Measurements from ENCODE around the gene PPFIBP1.

The PPFIBP1 gene

DNA sequence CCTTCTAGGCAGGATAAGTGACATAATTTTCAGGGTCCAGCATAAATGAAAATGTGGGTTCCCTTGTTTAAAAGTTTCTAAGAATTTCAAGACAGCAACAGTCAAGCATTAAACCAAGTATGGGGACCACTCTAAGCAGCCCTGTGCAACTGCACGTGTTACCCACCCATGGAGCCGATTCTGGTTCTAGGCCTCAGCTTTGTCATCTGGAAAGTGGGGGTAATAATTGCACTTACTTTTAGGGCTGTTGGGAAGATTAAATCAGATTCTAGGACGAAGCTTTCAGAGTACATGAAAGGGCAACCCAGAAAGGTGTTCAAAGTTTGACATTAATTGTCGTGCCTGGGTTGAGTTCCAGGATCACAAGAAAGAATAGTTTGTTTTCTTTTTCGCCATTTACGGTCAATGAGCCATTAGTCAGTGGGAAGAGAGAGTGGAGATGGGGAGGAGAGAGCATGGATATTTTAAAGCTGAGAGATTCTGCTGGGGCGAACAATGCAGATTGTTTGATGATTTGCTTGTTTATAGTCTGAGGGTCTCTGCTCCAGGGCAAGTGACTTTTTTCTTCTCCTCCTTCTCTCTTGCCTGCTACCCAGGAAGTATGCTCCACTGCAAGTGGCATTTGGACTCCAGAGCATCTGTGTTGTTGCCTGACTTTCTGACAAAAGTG is 10.7 kb upstream of the PPFIBP1 start:
- H3K36me3 ChIP-seq (ENCODE audit: control insufficient read depth, insufficient read depth, low read length, severe bottlenecking), result no peaks in the 10 kb centered on the region
- no peaks in the 10 kb centered on the region for H3K27me3 ChIP-seq (replicated peaks; ENCODE audit: control insufficient read depth, insufficient read depth, low read length)
- H3K9me3 ChIP-seq (ENCODE audit: control insufficient read depth, low read length), result no peaks in the 10 kb centered on the region
- no peak for DNase-seq (ENCODE audit: low read depth)
- peaks cover 13% of the 10 kb centered on the region for H3K4me1 ChIP-seq (ENCODE audit: control insufficient read depth, insufficient read depth, low read length)
- H3K4me3 ChIP-seq (ENCODE audit: low read length), result no peak overlapping the region
- no peak overlapping the region for H3K9ac ChIP-seq (ENCODE audit: low read length)

DNA sequence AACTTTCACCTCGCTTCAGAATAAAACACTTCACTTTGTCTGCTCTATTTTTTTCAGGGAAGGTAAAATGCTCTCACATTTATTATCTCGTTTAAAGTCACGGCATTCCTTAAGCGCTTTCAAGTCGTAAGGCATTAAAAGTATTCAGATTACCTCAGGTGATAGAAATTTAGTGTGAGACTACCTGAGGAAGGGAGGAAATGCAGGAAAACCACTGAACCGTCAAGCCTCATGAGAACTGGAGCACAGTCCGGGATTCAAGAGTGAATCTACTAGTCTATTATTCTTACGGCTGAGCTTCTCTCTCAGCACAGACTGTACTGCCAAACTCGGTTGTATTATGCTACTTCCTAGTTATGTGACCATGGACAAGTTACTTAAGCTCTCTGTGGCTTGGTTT is 8.3 kb upstream of the PPFIBP1 start:
- H3K27me3 ChIP-seq (replicated peaks; ENCODE audit: control insufficient read depth, insufficient read depth, low read length), result no peaks in the 10 kb centered on the region
- H3K4me1 ChIP-seq (ENCODE audit: control insufficient read depth, insufficient read depth, low read length), result peaks cover 14% of the 10 kb centered on the region
- no peak for DNase-seq (ENCODE audit: low read depth)
- no peak overlapping the region for H3K9ac ChIP-seq (ENCODE audit: low read length)
- no peak overlapping the region for H3K4me3 ChIP-seq (ENCODE audit: low read length)
- no peaks in the 10 kb centered on the region for H3K9me3 ChIP-seq (ENCODE audit: control insufficient read depth, low read length)
- no peaks in the 10 kb centered on the region for H3K36me3 ChIP-seq (ENCODE audit: control insufficient read depth, insufficient read depth, low read length, severe bottlenecking)

DNA sequence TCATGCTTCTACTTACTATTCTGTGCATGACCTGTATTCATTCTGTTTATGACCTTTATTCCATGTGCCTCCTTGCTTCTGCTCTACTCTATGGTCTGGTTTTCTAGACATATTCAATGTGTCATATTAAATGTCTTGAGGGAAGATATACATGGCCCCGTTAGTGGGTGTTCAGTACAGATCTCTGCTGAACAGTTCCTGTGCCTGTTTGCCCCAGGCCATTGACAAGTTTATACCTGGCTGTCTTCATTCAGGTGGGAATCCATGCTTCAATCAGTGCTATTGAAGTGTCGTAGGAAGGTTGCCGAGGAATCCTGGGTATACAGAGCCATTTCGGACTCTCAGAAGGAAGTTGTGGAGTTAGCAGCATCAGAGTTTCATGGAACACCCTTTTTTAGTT is 7.4 kb upstream of the PPFIBP1 start:
- Histone ChIP-seq H3K9ac (ENCODE audit: low read length) (no peak overlapping the region), H3K4me3 (ENCODE audit: low read length) (no peak overlapping the region), H3K36me3 (ENCODE audit: control insufficient read depth, insufficient read depth, low read length, severe bottlenecking) (no peaks in the 10 kb centered on the region), H3K27me3 (replicated peaks; ENCODE audit: control insufficient read depth, insufficient read depth, low read length) (no peaks in the 10 kb centered on the region), H3K4me1 (ENCODE audit: control insufficient read depth, insufficient read depth, low read length) (peaks cover 16% of the 10 kb centered on the region), H3K9me3 (ENCODE audit: control insufficient read depth, low read length) (no peaks in the 10 kb centered on the region)
- no peak for DNase-seq (ENCODE audit: low read depth)

DNA sequence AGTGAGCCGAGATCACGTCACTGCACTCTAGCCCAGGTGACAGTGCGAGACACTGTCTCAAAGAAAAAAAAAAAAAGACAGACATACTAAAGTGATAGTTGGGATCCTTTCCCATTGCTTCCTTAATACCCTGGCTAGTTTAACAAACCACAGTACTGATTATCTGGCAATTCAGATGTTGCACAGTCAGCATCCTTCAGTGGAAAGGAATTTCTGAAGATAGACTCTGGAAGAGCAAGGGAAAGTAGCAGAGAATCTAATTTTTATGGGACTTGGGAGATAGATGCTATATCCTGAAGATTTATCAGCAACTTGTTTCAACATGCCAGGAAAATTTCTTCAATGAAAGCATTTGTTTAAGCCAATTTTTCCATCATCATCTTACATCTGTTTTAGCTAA is 6.5 kb upstream of the PPFIBP1 start:
- Histone ChIP-seq H3K4me1 (ENCODE audit: control insufficient read depth, insufficient read depth, low read length) (peaks cover 14% of the 10 kb centered on the region), H3K9me3 (ENCODE audit: control insufficient read depth, low read length) (no peaks in the 10 kb centered on the region)

DNA sequence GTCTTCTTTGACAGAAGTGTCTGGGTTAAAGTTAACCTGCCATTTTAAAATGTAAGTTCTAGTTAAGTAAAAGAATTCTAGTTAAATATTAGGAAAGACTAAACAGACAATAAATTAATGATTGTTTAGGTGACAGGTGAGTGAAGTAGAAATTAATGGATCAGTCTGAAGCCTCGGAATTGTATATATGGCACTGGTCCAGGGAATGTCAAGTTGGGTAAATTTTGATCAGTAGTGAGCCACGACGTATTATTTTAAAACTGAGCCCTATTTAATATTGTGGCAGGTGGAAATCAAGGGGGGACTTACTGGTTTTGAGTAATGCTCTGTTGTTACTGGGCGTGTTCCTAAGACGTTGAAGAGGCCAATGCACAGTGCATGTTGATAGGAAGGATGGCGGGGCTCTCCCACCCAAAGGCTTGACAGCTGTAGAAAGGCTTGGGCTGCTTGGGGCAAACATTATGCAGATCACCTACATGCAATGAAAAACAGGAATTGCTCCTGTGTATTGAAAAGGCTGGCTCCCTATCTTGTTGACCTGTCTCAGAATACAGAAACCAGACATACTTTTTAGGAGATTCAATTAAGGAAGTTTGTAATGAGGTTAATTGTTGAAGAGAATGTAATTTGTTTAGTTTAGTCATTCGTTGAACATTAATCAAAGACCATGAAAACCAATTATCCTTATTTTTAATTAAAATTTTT is 5.9 kb upstream of the PPFIBP1 start:
- DNase-seq (ENCODE audit: low read depth), result no peak
- peaks cover 17% of the 10 kb centered on the region for H3K4me1 ChIP-seq (ENCODE audit: control insufficient read depth, insufficient read depth, low read length)
- no peaks in the 10 kb centered on the region for H3K9me3 ChIP-seq (ENCODE audit: control insufficient read depth, low read length)
- no peaks in the 10 kb centered on the region for H3K27me3 ChIP-seq (replicated peaks; ENCODE audit: control insufficient read depth, insufficient read depth, low read length)
- H3K4me3 ChIP-seq (ENCODE audit: low read length), result no peak overlapping the region
- H3K36me3 ChIP-seq (ENCODE audit: control insufficient read depth, insufficient read depth, low read length, severe bottlenecking), result no peaks in the 10 kb centered on the region
- no peak overlapping the region for H3K9ac ChIP-seq (ENCODE audit: low read length)

More for the DNA sequence above, 6.5 kb upstream of the PPFIBP1 start:
- H3K27me3 ChIP-seq (replicated peaks; ENCODE audit: control insufficient read depth, insufficient read depth, low read length), result no peaks in the 10 kb centered on the region
- no peaks in the 10 kb centered on the region for H3K36me3 ChIP-seq (ENCODE audit: control insufficient read depth, insufficient read depth, low read length, severe bottlenecking)
- DNase-seq (ENCODE audit: low read depth), result no peak
- no peak overlapping the region for H3K4me3 ChIP-seq (ENCODE audit: low read length)
- H3K9ac ChIP-seq (ENCODE audit: low read length), result no peak overlapping the region

DNA sequence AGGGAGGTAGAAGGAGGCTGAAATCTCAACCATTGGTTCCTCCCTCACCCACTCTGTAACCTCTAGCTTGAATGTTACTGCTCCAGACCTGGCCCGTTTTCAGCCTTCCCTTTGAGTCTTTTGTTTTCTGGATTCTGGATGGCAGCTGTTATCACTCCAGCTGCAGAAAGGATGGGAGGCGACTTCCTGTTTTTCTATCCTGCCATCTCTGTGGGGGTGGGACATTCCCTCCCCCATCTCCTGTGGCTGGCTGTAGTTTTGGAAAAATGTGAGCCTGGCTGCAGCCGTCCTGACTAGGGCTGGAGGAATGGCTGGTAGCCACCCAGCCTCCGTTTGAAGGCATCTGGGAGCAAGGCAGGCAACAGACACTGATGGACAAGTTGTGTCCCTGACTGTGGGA is 2.9 kb upstream of the PPFIBP1 start:
- no peaks in the 10 kb centered on the region for H3K36me3 ChIP-seq (ENCODE audit: control insufficient read depth, insufficient read depth, low read length, severe bottlenecking)
- H3K4me3 ChIP-seq (ENCODE audit: low read length), result no peak overlapping the region
- no peak overlapping the region for H3K9ac ChIP-seq (ENCODE audit: low read length)
- no peaks in the 10 kb centered on the region for H3K9me3 ChIP-seq (ENCODE audit: control insufficient read depth, low read length)
- H3K4me1 ChIP-seq (ENCODE audit: control insufficient read depth, insufficient read depth, low read length), result peaks cover 28% of the 10 kb centered on the region
- H3K27me3 ChIP-seq (replicated peaks; ENCODE audit: control insufficient read depth, insufficient read depth, low read length), result no peaks in the 10 kb centered on the region
- DNase-seq (ENCODE audit: low read depth), result peak; percentile 38

DNA sequence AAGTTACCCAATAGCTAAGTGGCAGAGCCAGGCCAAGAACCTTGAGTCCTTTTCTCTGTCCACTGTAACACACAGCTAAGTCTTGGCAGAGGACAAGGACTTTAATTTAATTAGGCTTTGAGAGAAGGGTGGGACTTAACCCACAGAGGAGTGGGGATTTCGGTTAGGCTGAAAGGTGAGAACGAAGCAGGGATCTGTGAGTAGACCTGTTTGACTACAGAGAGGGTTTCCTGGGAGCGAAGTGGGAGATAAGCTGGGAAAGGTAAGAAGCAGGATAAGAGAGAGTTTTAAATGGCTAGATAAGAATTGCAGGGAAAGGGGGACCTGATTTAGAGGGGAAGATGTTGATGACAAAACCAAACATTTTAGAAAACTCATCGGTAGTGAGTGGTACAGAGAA is 2.0 kb upstream of the PPFIBP1 start:
- Histone ChIP-seq H3K9me3 (ENCODE audit: control insufficient read depth, low read length) (no peaks in the 10 kb centered on the region), H3K4me3 (ENCODE audit: low read length) (no peak overlapping the region)
- no peak for DNase-seq (ENCODE audit: low read depth)

DNA sequence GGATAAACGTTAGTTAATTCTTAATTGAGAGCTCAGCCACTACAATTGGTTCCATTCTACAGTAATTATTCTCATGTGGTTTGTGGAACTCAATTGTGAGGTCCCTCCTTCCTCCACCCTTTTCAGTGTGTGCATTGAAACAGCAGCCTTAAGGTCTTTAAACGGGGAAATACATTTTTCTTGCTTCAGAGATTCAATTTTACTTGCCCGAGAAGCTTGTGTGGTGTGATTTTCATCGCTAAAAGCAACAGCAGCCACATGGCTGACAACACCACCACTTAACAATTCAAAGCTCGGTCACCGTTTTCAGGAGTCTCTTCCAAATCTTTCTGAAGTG is 733 bp upstream of the PPFIBP1 start:
- Histone ChIP-seq H3K36me3 (ENCODE audit: control insufficient read depth, insufficient read depth, low read length, severe bottlenecking) (no peaks in the 10 kb centered on the region), H3K27me3 (replicated peaks; ENCODE audit: control insufficient read depth, insufficient read depth, low read length) (no peaks in the 10 kb centered on the region), H3K9me3 (ENCODE audit: control insufficient read depth, low read length) (no peaks in the 10 kb centered on the region), H3K9ac (ENCODE audit: low read length) (peak overlapping the region; percentile 95), H3K4me1 (ENCODE audit: control insufficient read depth, insufficient read depth, low read length) (peaks cover 33% of the 10 kb centered on the region), H3K4me3 (ENCODE audit: low read length) (peak overlapping the region; percentile 94)
- DNase-seq (ENCODE audit: low read depth), result no peak

More for the DNA sequence above, 2.0 kb upstream of the PPFIBP1 start:
- Histone ChIP-seq H3K4me1 (ENCODE audit: control insufficient read depth, insufficient read depth, low read length) (peaks cover 29% of the 10 kb centered on the region), H3K27me3 (replicated peaks; ENCODE audit: control insufficient read depth, insufficient read depth, low read length) (no peaks in the 10 kb centered on the region), H3K9ac (ENCODE audit: low read length) (no peak overlapping the region), H3K36me3 (ENCODE audit: control insufficient read depth, insufficient read depth, low read length, severe bottlenecking) (no peaks in the 10 kb centered on the region)

DNA sequence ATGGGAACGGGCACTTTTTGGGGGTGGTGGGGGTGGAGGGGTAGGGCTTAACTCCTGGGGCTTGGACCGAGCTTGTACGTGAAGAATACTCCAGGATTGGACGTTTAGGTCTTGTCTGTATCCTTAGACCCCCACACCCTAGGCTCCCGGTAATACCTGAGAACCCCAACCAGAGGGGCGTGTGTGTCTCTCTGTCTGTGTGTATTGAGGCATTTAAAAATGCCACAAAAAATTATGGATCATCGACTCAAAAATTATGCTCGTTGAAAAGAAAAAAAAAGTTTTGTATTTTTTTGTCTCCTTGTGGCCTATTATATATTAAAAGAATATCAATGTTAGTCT is 459 bp downstream of the PPFIBP1 start:
- Histone ChIP-seq H3K27me3 (replicated peaks; ENCODE audit: control insufficient read depth, insufficient read depth, low read length) (no peaks in the 10 kb centered on the region), H3K4me1 (ENCODE audit: control insufficient read depth, insufficient read depth, low read length) (peaks cover 33% of the 10 kb centered on the region), H3K9me3 (ENCODE audit: control insufficient read depth, low read length) (no peaks in the 10 kb centered on the region), H3K4me3 (ENCODE audit: low read length) (peak overlapping the region; percentile 94), H3K36me3 (ENCODE audit: control insufficient read depth, insufficient read depth, low read length, severe bottlenecking) (no peaks in the 10 kb centered on the region), H3K9ac (ENCODE audit: low read length) (peak overlapping the region; percentile 95)
- DNase-seq (ENCODE audit: low read depth), result no peak

DNA sequence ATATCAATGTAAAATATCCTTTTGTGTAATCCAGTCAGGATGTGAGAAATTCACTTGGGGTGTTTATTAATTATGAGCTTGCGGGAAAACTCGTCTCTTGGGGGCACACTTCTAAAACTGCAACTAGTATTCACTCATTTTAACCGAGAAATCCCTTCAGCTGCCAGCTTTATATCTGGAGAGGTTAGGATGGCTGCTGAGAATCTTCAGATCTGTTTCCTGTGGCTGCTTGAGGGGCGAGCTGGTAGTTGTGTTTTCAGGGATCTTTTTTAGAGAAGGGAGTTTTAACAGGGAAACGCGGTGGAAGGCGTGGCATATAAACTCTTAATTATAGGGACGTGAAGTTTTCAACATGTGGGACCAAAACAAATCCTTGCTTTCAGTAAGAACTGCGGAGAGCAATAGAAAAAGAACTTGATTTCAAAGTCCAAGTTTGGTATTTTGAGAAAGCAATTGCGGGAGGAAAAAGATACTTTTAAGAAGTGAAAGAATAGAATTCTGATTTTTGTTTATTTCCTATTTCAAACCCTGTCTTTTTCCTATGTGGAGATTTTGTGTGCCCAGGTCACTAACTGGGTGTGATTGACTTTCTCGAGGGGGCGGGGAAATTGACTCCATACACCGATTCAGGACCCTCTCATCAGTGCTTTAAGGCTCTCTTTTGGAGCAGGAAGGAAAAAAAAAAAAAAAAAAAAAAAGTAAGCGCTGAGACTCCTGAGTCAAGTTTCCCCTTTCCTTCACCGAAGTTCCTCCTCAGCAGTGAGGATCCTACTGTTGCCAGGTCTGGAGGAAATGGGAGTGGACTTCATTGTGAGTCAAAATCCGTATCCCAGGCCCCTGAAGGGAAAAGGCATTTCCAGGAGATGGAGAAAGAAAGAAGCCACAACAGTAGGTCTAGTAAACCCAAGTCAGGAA is 1.1 kb downstream of the PPFIBP1 start:
- Histone ChIP-seq H3K4me1 (ENCODE audit: control insufficient read depth, insufficient read depth, low read length) (peaks cover 33% of the 10 kb centered on the region), H3K9me3 (ENCODE audit: control insufficient read depth, low read length) (no peaks in the 10 kb centered on the region), H3K4me3 (ENCODE audit: low read length) (peak overlapping the region; percentile 94), H3K36me3 (ENCODE audit: control insufficient read depth, insufficient read depth, low read length, severe bottlenecking) (no peaks in the 10 kb centered on the region), H3K27me3 (replicated peaks; ENCODE audit: control insufficient read depth, insufficient read depth, low read length) (no peaks in the 10 kb centered on the region), H3K9ac (ENCODE audit: low read length) (peak overlapping the region; percentile 95)
- DNase-seq (ENCODE audit: low read depth), result peak; percentile 70

DNA sequence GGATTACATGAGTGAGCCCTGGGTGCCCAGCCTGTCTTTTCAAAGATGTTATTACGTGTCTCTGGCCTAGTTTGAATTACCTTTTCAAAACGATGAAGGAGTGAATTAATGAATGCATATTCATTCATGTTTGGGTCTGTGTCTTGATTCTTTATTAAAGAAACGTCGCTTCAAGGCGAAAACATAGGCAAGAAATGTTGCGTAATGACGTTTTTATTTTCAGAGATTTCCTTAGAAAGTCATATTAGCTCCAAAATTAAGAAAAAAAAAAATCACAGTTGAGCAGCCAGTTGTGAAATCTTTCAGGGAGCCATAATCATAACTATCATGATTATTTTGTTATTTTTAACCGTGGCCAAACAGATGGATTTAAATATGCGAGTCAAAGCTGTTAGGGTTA is 3.5 kb downstream of the PPFIBP1 start:
- no peak for DNase-seq (ENCODE audit: low read depth)
- Histone ChIP-seq H3K36me3 (ENCODE audit: control insufficient read depth, insufficient read depth, low read length, severe bottlenecking) (no peaks in the 10 kb centered on the region), H3K27me3 (replicated peaks; ENCODE audit: control insufficient read depth, insufficient read depth, low read length) (no peaks in the 10 kb centered on the region), H3K9me3 (ENCODE audit: control insufficient read depth, low read length) (no peaks in the 10 kb centered on the region), H3K9ac (ENCODE audit: low read length) (no peak overlapping the region), H3K4me1 (ENCODE audit: control insufficient read depth, insufficient read depth, low read length) (peaks cover 27% of the 10 kb centered on the region), H3K4me3 (ENCODE audit: low read length) (no peak overlapping the region)
